ENCODE results near the gene DIPK1C. TPM values are rescaled to one million over a fixed set of nuclear protein-coding genes. Genes with fewer than 3 reads are reported as not detected.
"Not testable (repeated sequence)": the region's sequence is repeated elsewhere in the genome, so short reads cannot be mapped to it uniquely, and the experiment has no call there.

The DIPK1C gene
- total and polyA plus RNA-seq, 2 experiments from 2014 or later: not detected

DNA sequence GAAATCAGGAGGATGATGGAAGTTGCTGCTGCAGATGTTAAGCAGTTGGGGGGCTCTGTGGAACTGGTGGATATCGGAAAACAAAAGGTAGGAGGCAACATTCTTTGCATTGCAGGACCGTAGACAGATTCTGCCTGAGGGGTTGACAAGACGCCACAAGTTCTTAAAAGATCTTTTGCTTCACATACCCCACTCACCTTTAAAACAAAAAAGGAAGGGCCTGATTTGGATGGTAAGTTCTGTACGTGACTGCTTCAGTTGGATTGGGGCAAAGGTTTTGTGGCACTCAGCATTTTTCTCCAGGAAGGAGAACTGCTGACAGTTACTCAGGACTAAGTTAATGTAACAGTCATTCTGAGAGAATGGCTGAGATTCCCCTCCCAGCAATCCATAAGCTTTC, 44.3 kb upstream of the DIPK1C start:
- Histone ChIP-seq H3K79me2 (ENCODE audit: insufficient read depth) (peaks cover 36% of the 10 kb centered on the region), H3K27ac (no peak overlapping the region), H3K9me2 (ENCODE audit: insufficient read depth) (no peaks in the 10 kb centered on the region), H3K4me1 (ENCODE audit: insufficient read depth) (peaks cover 24% of the 10 kb centered on the region; the same call in 1 of the 2 replicates), H3K4me2 (ENCODE audit: unreplicated experiment) (no peak overlapping the region), H3F3A (ENCODE audit: insufficient read depth) (no peaks in the 10 kb centered on the region), H3K9me3 (ENCODE audit: low read depth) (no peaks in the 10 kb centered on the region), H3K9ac (no peak overlapping the region), H4K20me1 (ENCODE audit: insufficient read depth) (no peaks in the 10 kb centered on the region), H3K4me3 (no peak overlapping the region), H3K36me3 (ENCODE audit: low read depth) (peaks cover 9% of the 10 kb centered on the region; the same call in 1 of the 2 replicates), H3K27me3 (replicated peaks; ENCODE audit: insufficient read depth) (no peaks in the 10 kb centered on the region), H2AFZ (no peak overlapping the region)
- 95 to 100% methylated on average over 4 of the region's 4 CpGs for WGBS, 2 experiments (ENCODE audit: low coverage in 1 of 2, low lambda C conversion rate in 2 of 2, missing lambda C conversion rate in 2 of 2)
- no peak for DNase-seq
- in situ Hi-C loops (cut with MboI): no loop called here
- TF ChIP-seq EZH2phosphoT487 (IDR thresholded peaks at IDR 0.05; ENCODE audit: insufficient read depth, low read depth): no peak
- TF ChIP-seq EZH2 (IDR thresholded peaks at IDR 0.05; ENCODE audit: insufficient read depth, poor library complexity, severe bottlenecking): no peak

DNA sequence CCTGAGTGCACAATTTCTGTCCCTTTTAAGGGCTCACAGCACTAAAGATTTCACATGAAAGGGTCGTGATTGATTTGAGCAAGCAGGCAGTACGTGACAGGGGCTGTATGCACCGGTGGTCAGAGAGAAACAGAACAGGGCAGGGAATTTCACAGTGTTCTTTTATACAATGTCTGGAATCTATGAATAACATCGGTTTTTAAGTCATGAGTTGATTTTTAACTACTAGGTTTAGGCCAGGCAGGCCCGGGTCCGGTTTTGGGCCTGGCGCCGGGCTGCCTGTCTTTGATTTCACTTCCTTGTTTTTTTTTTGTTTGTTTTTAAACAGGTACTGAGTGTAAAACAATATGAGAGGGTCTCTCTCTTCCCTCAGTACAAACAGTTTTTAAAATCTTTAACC, 43.7 kb upstream of the DIPK1C start:
- H3K9me3 ChIP-seq (ENCODE audit: low read depth); in situ Hi-C loops (cut with MboI); H3K36me3 ChIP-seq (ENCODE audit: low read depth); H4K20me1 ChIP-seq (ENCODE audit: insufficient read depth); H3K4me2 ChIP-seq (ENCODE audit: unreplicated experiment); H2AFZ ChIP-seq; H3K27ac ChIP-seq; H3K9me2 ChIP-seq (ENCODE audit: insufficient read depth); H3K27me3 ChIP-seq (replicated peaks; ENCODE audit: insufficient read depth); H3K9ac ChIP-seq; DNase-seq; H3K4me3 ChIP-seq; H3F3A ChIP-seq (ENCODE audit: insufficient read depth): not testable (repeated sequence)
- Histone ChIP-seq H3K4me1 (ENCODE audit: insufficient read depth) (peaks cover 24% of the 10 kb centered on the region; the same call in 1 of the 2 replicates), H3K79me2 (ENCODE audit: insufficient read depth) (peaks cover 36% of the 10 kb centered on the region)
- WGBS, 2 experiments (ENCODE audit: low coverage in 1 of 2, low lambda C conversion rate in 2 of 2, missing lambda C conversion rate in 2 of 2): 89 to 90% methylated on average over 7 to 8 of the region's 8 CpGs

DNA sequence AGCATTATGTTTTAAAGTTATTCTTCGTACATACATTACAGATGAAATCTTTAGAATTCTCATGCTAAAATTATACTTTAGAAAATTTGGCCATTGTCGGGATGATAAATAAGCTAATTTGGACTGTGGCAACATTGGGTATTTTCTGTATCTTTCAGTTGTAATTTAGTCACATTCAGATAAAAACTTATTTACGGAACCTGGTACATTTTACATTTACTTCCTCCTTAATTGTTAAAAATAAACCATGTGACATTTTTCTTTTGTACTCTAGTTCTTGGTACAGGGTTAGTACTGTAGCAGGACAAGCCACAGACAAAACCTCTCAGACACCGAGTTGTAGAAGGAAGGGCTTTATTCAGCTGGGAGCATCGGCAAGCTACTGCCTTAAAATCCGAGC, 43.3 kb upstream of the DIPK1C start:
- no peak for TF ChIP-seq EZH2 (IDR thresholded peaks at IDR 0.05; ENCODE audit: insufficient read depth, poor library complexity, severe bottlenecking)
- no peak for TF ChIP-seq EZH2phosphoT487 (IDR thresholded peaks at IDR 0.05; ENCODE audit: insufficient read depth, low read depth)
- no peak overlapping the region for H3K4me2 ChIP-seq (ENCODE audit: unreplicated experiment)
- H3K9me3 ChIP-seq (ENCODE audit: low read depth): no peaks in the 10 kb centered on the region

DNA sequence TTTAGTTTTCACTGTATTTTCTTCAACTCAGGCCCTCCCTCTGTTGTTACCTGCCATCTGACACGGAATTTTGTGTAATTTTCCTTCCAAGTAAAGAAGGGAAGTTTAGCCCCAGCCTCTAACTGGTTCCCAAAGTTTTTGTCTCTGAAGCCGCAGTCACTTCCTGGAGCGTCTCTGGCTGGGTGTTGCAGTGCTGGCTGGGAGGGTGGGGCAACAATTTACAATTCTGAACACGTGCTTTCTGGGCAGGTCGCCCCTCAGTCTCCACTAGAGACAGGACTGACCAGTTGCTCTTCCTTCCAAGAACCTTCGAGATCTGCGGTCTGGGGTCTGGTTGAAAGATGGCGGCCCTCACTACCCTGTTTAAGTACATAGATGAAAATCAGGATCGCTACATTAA, 42.5 kb upstream of the DIPK1C start:
- no peaks in the 10 kb centered on the region for H3K9me3 ChIP-seq (ENCODE audit: low read depth)
- TF ChIP-seq EZH2 (IDR thresholded peaks at IDR 0.05; ENCODE audit: insufficient read depth, poor library complexity, severe bottlenecking) (no peak), EZH2phosphoT487 (IDR thresholded peaks at IDR 0.05; ENCODE audit: insufficient read depth, low read depth) (no peak)
- peaks cover 24% of the 10 kb centered on the region; the same call in 1 of the 2 replicates for H3K4me1 ChIP-seq (ENCODE audit: insufficient read depth)
- 63 to 66% methylated on average over 9 of the region's 9 CpGs for WGBS, 2 experiments (ENCODE audit: low coverage in 1 of 2, low lambda C conversion rate in 2 of 2, missing lambda C conversion rate in 2 of 2)
- H4K20me1 ChIP-seq (ENCODE audit: insufficient read depth): no peaks in the 10 kb centered on the region
- peak overlapping the region; percentile 75 for H3K4me2 ChIP-seq (ENCODE audit: unreplicated experiment)
- H3K27ac ChIP-seq: peak overlapping the region; percentile 59
- H3K36me3 ChIP-seq (ENCODE audit: low read depth): peaks cover 9% of the 10 kb centered on the region; the same call in 1 of the 2 replicates
- H3F3A ChIP-seq (ENCODE audit: insufficient read depth): no peaks in the 10 kb centered on the region
- H3K27me3 ChIP-seq (replicated peaks; ENCODE audit: insufficient read depth): no peaks in the 10 kb centered on the region
- in situ Hi-C loops (cut with MboI): loop anchor here (25.0 kb wide), 1 partner anchor 312 kb away; no protein-coding TSS in a partner anchor
- H3K4me3 ChIP-seq: peak overlapping the region; percentile 61
- H3K9ac ChIP-seq: peak overlapping the region; percentile 65
- peak; percentile 53 for DNase-seq
- H3K9me2 ChIP-seq (ENCODE audit: insufficient read depth): no peaks in the 10 kb centered on the region
- H2AFZ ChIP-seq: peak overlapping the region; percentile 83
- peaks cover 36% of the 10 kb centered on the region for H3K79me2 ChIP-seq (ENCODE audit: insufficient read depth)

More for the DNA sequence above, 43.3 kb upstream of the DIPK1C start:
- H3K27me3 ChIP-seq (replicated peaks; ENCODE audit: insufficient read depth): no peaks in the 10 kb centered on the region
- in situ Hi-C loops (cut with MboI): no loop called here
- peaks cover 36% of the 10 kb centered on the region for H3K79me2 ChIP-seq (ENCODE audit: insufficient read depth)
- H3K9ac ChIP-seq: no peak overlapping the region
- no peaks in the 10 kb centered on the region for H4K20me1 ChIP-seq (ENCODE audit: insufficient read depth)
- peaks cover 24% of the 10 kb centered on the region; the same call in 1 of the 2 replicates for H3K4me1 ChIP-seq (ENCODE audit: insufficient read depth)
- peaks cover 9% of the 10 kb centered on the region; the same call in 1 of the 2 replicates for H3K36me3 ChIP-seq (ENCODE audit: low read depth)
- no peak overlapping the region for H2AFZ ChIP-seq
- WGBS, 2 experiments (ENCODE audit: low coverage in 1 of 2, low lambda C conversion rate in 2 of 2, missing lambda C conversion rate in 2 of 2): 86 to 93% methylated on average over 6 of the region's 6 CpGs
- no peak for DNase-seq
- no peaks in the 10 kb centered on the region for H3F3A ChIP-seq (ENCODE audit: insufficient read depth)
- no peak overlapping the region for H3K27ac ChIP-seq
- no peak overlapping the region for H3K4me3 ChIP-seq
- no peaks in the 10 kb centered on the region for H3K9me2 ChIP-seq (ENCODE audit: insufficient read depth)
